ENCODE measurements around the gene GPR146.

DNA sequence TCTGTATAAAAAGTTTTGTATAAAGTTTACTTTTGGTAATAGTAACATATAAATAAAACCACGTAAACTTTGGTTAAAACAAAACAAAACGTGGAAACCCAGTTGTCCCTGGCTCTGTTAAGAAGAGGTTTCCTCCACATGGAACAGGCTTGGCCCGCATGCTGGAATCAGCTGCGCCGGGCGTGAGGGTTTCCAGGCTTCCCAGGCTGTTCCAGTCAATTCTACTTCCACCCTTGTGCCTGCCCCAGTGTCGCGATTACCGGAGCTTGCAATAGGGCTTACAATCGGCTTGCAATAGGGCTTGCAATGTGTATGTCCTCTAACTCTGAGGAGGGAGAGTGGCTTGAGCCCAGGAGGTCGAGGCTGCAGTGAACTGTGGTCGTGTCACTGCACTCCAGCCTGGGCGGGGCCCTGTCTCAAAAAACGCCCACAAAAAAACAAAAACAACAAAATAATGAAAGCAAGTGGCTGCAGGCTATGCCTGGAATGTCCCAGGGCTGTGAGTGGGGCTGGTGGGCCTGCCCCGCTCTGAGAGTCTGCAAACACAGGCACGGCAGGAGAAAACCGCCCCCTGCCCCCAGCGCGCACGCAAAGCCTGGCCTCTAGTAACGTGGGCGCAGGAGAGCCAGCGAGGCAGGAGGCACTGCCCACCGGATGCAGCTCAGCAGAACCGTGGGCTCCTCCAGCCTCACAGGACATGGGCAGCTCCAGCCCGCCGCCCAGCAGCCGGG is 45.0 kb upstream of the GPR146 start:
- TF ChIP-seq, protein P1, sequence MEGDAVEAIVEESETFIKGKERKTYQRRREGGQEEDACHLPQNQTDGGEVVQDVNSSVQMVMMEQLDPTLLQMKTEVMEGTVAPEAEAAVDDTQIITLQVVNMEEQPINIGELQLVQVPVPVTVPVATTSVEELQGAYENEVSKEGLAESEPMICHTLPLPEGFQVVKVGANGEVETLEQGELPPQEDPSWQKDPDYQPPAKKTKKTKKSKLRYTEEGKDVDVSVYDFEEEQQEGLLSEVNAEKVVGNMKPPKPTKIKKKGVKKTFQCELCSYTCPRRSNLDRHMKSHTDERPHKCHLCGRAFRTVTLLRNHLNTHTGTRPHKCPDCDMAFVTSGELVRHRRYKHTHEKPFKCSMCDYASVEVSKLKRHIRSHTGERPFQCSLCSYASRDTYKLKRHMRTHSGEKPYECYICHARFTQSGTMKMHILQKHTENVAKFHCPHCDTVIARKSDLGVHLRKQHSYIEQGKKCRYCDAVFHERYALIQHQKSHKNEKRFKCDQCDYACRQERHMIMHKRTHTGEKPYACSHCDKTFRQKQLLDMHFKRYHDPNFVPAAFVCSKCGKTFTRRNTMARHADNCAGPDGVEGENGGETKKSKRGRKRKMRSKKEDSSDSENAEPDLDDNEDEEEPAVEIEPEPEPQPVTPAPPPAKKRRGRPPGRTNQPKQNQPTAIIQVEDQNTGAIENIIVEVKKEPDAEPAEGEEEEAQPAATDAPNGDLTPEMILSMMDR (IDR thresholded peaks at IDR 0.05) = no peak
- TF ChIP-seq TCF7L2 (IDR thresholded peaks at IDR 0.05; ENCODE audit: low read depth, low read length) (no peak), POLR2AphosphoS5 (IDR thresholded peaks at IDR 0.05; ENCODE audit: low read depth, low read length) (no peak), SIN3A (IDR thresholded peaks at IDR 0.05; ENCODE audit: borderline replicate concordance, insufficient read depth, low read depth, low read length) (no peak)
- TF ChIP-seq, protein P2, sequence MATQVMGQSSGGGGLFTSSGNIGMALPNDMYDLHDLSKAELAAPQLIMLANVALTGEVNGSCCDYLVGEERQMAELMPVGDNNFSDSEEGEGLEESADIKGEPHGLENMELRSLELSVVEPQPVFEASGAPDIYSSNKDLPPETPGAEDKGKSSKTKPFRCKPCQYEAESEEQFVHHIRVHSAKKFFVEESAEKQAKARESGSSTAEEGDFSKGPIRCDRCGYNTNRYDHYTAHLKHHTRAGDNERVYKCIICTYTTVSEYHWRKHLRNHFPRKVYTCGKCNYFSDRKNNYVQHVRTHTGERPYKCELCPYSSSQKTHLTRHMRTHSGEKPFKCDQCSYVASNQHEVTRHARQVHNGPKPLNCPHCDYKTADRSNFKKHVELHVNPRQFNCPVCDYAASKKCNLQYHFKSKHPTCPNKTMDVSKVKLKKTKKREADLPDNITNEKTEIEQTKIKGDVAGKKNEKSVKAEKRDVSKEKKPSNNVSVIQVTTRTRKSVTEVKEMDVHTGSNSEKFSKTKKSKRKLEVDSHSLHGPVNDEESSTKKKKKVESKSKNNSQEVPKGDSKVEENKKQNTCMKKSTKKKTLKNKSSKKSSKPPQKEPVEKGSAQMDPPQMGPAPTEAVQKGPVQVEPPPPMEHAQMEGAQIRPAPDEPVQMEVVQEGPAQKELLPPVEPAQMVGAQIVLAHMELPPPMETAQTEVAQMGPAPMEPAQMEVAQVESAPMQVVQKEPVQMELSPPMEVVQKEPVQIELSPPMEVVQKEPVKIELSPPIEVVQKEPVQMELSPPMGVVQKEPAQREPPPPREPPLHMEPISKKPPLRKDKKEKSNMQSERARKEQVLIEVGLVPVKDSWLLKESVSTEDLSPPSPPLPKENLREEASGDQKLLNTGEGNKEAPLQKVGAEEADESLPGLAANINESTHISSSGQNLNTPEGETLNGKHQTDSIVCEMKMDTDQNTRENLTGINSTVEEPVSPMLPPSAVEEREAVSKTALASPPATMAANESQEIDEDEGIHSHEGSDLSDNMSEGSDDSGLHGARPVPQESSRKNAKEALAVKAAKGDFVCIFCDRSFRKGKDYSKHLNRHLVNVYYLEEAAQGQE (IDR thresholded peaks at IDR 0.05; ENCODE audit: insufficient read depth in 1 of 2, low read depth in 2 of 2, low read length in 1 of 2) = no peak

Data from Panc1 (cell line).